ENCODE measurements around the gene HRAS.

Gene HRAS

DNA sequence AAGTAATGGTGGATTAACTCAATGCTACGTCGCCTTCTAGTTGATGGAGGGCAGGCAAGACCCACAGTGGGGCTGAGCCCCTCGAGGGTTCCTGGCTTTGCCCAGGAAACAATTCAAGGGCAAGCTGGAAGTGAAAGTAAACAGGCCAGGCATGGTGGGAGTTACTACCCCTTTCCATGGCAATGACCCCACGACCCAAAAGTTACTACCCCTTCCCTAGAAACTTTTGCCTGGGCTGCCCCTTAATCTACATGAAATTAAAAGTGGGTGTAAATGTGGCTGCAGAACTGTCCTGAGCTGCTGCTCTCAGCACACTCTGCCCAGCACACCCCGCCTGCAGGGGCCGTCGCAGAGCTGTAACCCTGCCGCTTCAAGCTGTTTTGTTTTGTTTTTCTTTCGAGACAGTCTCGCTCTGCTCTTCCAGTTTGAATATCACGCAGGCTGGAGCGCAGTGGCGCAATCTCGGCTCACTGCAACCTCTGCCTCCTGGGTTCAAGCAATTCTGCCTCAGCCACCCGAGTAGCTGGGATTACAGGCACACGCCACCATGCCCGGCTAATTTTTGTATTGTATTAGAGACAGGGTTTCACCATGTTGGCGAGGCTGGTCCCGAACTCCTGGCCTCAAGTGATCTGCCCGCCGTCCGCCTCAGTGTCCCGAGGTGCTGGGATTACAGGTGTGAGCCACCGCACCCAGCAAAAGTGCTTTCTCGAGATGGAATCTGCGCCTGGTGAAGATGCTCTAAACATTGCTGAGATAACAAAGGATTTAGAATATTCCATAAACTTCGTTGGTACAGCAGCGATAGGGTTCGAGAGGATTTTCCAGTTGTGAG lies 22.4 kb downstream of the HRAS start:
- TF ChIP-seq CTCF (IDR thresholded peaks at IDR 0.05; ENCODE audit: low read depth, low read length) = no peak
- no peak for DNase-seq
- no peak overlapping the region for H3K27ac ChIP-seq
- peaks cover 24% of the 10 kb centered on the region for H3K36me3 ChIP-seq
- H3K4me3 ChIP-seq (ENCODE audit: low read depth, low read length) = no peak overlapping the region
- H3K9me3 ChIP-seq (ENCODE audit: severe bottlenecking) = peaks cover 9% of the 10 kb centered on the region
- no peaks in the 10 kb centered on the region for H3K27me3 ChIP-seq (ENCODE audit: insufficient read depth, low read depth, severe bottlenecking)

GRCh38 chr11:508956-509355 lies 26.4 kb downstream of the HRAS start:
- Histone ChIP-seq H3K9me3 (ENCODE audit: severe bottlenecking) (no peaks in the 10 kb centered on the region), H3K27me3 (ENCODE audit: insufficient read depth, low read depth, severe bottlenecking) (no peaks in the 10 kb centered on the region), H3K27ac (no peak overlapping the region), H3K36me3 (peaks cover 28% of the 10 kb centered on the region), H3K4me3 (ENCODE audit: low read depth, low read length) (no peak overlapping the region)
- no peak for TF ChIP-seq CTCF (IDR thresholded peaks at IDR 0.05; ENCODE audit: low read depth, low read length)
- DNase-seq = no peak

DNA sequence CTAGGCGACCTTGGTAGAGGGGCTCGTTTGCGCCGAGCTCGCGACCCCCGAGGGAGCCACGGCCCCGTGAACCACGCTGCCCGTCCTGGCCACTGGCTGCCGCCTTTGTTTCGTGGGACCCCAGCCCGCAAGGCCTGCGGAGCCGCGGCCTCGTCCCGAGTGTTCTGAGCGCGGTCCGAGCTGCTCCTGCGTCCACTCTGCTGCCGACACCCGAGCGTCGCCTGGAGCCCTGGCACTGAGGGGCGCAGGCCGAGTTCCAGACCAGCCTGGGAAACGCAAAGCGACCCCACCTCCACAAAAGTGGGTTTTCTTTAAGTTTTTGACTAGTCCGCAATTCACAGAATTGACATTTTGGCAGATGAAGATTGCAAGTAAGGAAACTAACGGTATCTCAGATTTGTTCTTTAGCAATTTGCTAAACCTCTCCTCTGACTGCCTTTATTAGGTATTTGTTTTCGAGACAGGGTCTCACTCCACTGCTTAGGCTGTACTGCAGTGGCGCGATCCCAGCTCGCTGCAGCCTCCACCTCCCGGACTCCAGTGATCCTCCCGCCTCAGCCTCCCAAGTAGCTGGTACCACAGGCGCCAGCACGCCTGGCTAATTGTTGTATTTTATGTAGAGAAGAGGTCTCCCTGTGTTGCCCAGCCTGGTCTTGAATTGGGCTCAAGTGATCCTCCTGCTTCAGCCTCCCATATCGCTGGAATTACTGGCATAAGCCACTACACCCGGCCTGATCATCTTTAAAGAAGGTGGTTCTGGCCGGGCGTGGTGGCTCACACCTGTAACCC lies 27.5 kb downstream of the HRAS start:
- no peak for TF ChIP-seq CTCF (IDR thresholded peaks at IDR 0.05; ENCODE audit: low read depth, low read length)

DNA sequence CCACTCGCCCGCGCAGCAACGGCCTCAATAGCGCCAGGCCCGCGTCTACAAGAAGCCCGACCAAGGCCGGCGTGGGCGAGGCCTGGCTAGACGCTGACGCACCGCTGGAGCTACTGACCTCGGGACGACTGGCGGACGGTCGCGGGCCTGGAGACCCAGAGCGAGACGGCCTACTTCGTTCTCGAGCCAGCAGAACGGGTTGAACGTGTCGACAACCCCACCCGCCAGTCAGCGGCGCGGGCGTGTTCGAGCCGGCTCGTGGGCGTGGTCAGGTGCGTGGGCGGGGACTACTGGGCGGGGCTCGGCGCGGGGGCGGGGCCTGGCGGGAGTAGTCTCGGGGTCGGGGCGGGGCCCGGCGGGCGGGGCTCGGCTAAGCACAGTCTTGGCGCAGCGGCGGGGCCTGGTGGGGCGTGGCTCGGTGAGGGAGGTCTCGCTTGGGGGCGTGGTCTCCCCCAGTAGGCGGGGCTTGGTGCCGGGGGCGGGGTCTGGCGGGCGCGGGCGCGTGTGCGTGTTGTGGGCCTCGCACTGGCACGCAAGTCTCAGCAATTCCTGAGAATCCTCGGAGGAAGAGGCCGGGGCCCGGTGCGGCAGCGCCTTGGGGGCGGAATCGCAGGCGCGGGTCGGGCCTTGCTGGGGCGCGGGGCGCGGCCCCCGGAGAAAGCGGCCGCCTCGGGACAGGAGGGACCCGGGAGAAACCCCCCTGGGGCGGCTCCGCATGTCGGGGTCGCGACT lies 28.2 kb downstream of the HRAS start, which contains the start of gene RNH1:
Gene RNH1, minus strand, starts transcription at position 248 of the 732 bp plus-strand sequence. CDS start 5,080 bp downstream, outside the sequence.
- H3K27me3 ChIP-seq (ENCODE audit: insufficient read depth, low read depth, severe bottlenecking) = no peaks in the 10 kb centered on the region
- H3K27ac ChIP-seq = peak within 1 kb of the TSS; percentile 98
- no peaks in the 10 kb centered on the region for H3K9me3 ChIP-seq (ENCODE audit: severe bottlenecking)
- H3K36me3 ChIP-seq = peaks cover 27% of the 10 kb centered on the region
- peak; percentile 97 for DNase-seq
- TF ChIP-seq CTCF (IDR thresholded peaks at IDR 0.05; ENCODE audit: low read depth, low read length) = no peak
- peak within 1 kb of the TSS; percentile 63 for H3K4me3 ChIP-seq (ENCODE audit: low read depth, low read length)

More for the DNA sequence above, 27.5 kb downstream of the HRAS start:
- Histone ChIP-seq H3K27me3 (ENCODE audit: insufficient read depth, low read depth, severe bottlenecking) (no peaks in the 10 kb centered on the region), H3K36me3 (peaks cover 28% of the 10 kb centered on the region), H3K9me3 (ENCODE audit: severe bottlenecking) (no peaks in the 10 kb centered on the region), H3K4me3 (ENCODE audit: low read depth, low read length) (peak overlapping the region; percentile 55), H3K27ac (peak overlapping the region; percentile 69)
- DNase-seq = no peak

GRCh38 chr11:506238-506994 lies 29.0 kb downstream of the HRAS start:
- DNase-seq = peak; percentile 97
- peak overlapping the region; percentile 98 for H3K27ac ChIP-seq
- H3K27me3 ChIP-seq (ENCODE audit: insufficient read depth, low read depth, severe bottlenecking) = no peaks in the 10 kb centered on the region
- H3K9me3 ChIP-seq (ENCODE audit: severe bottlenecking) = no peaks in the 10 kb centered on the region
- H3K36me3 ChIP-seq = peaks cover 30% of the 10 kb centered on the region
- no peak for TF ChIP-seq CTCF (IDR thresholded peaks at IDR 0.05; ENCODE audit: low read depth, low read length)
- H3K4me3 ChIP-seq (ENCODE audit: low read depth, low read length) = peak overlapping the region; percentile 63

Measured in WERI-Rb-1 (cell line).